Measurements from ENCODE around the gene MAU2. TPM values are rescaled to one million over a fixed set of nuclear protein-coding genes. Genes with fewer than 3 reads are reported as not detected.

The MAU2 gene
- total and polyA plus RNA-seq, 11 donors: 15.7 to 46.4 (median 29.0) TPM

DNA sequence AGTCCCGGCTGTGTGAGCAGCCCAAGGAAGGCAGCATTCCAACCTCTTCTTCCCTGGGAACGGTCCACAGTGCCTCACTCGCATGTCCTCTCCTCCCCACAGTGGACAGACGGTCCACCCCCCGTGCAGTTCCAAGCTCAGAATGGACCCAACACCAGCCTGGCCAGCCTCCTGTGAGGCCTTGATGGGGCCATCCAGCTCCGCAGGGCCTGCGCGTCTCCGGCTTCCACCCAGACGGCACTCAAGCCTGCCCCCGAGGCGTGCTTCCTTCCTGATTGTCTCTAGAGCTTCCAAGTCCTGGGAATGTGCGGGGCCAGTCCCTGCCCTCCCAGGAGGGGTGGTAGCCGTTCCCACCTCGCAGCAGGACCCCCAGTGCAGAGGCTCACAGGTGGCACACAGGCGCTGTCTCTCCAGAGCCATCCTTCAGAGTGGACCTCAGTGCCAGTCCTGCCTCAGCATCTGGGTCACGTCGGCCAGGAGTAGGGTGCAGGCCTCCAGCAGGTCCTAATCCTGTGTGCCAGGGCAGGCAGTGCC lies 35.0 kb downstream of the MAU2 start:
- TF ChIP-seq, protein P1, sequence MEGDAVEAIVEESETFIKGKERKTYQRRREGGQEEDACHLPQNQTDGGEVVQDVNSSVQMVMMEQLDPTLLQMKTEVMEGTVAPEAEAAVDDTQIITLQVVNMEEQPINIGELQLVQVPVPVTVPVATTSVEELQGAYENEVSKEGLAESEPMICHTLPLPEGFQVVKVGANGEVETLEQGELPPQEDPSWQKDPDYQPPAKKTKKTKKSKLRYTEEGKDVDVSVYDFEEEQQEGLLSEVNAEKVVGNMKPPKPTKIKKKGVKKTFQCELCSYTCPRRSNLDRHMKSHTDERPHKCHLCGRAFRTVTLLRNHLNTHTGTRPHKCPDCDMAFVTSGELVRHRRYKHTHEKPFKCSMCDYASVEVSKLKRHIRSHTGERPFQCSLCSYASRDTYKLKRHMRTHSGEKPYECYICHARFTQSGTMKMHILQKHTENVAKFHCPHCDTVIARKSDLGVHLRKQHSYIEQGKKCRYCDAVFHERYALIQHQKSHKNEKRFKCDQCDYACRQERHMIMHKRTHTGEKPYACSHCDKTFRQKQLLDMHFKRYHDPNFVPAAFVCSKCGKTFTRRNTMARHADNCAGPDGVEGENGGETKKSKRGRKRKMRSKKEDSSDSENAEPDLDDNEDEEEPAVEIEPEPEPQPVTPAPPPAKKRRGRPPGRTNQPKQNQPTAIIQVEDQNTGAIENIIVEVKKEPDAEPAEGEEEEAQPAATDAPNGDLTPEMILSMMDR (IDR thresholded peaks at IDR 0.05): no peak
- no peak for TF ChIP-seq POLR2A (IDR thresholded peaks at IDR 0.05)
- DNase-seq (no peak), ATAC-seq (no peak)
- no peak overlapping the region for H3K4me3 ChIP-seq
- peaks cover 0 to 5% (median 0%) of the 10 kb centered on the region in 12 donors for H3K4me1 ChIP-seq
- H3K36me3 ChIP-seq: peaks cover 0 to 89% (median 71%) of the 10 kb centered on the region in 9 donors
- no peaks in the 10 kb centered on the region for H3K27me3 ChIP-seq
- intact Hi-C loops (cut with DNase I): loop anchor here in 1 of 10 donors (5.0 kb wide), 1 partner anchor 208 kb away; no protein-coding TSS in a partner anchor
- 86 to 88% (median 88%) methylated on average over 15 to 18 of the region's 18 CpGs for WGBS, 4 donors
- no peak overlapping the region for H3K27ac ChIP-seq
- no peaks in the 10 kb centered on the region for H3K9me3 ChIP-seq

DNA sequence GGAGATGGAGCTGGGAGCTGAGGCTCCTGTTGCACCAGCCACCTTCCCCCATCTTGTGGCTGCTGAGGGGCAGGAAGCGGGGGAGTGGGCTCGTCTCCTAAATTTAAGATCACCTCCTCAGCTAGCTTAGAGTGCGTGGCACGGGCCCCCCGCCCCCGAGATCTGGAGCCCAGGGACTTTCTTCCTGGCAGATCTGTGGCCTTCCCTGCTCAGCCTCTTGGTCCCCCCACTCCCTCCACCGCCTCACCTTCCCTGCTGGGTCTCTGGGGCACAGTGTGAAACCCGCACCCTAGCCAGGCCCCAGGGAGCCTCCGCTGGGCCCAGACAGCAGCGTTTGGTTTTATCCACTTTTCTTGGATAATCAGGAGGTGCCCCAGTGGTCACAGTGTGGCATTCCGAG lies 35.9 kb downstream of the MAU2 start:
- TF ChIP-seq POLR2A (IDR thresholded peaks at IDR 0.05): no peak
- TF ChIP-seq, protein P1 (IDR thresholded peaks at IDR 0.05): no peak
- WGBS, 4 donors: 87 to 94% (median 93%) methylated on average over 9 to 11 of the region's 11 CpGs
- Histone ChIP-seq H3K4me3 (no peak overlapping the region), H3K9me3 (no peaks in the 10 kb centered on the region), H3K27me3 (no peaks in the 10 kb centered on the region), H3K27ac (no peak overlapping the region), H3K36me3 (peaks cover 0 to 80% (median 63%) of the 10 kb centered on the region in 9 donors), H3K4me1 (peaks cover 0 to 13% (median 3%) of the 10 kb centered on the region in 12 donors)
- no peak for ATAC-seq
- DNase-seq: no peak
- intact Hi-C loops (cut with DNase I): loop anchor here in 1 of 10 donors (5.0 kb wide), 1 partner anchor 209 kb away; no protein-coding TSS in a partner anchor

DNA sequence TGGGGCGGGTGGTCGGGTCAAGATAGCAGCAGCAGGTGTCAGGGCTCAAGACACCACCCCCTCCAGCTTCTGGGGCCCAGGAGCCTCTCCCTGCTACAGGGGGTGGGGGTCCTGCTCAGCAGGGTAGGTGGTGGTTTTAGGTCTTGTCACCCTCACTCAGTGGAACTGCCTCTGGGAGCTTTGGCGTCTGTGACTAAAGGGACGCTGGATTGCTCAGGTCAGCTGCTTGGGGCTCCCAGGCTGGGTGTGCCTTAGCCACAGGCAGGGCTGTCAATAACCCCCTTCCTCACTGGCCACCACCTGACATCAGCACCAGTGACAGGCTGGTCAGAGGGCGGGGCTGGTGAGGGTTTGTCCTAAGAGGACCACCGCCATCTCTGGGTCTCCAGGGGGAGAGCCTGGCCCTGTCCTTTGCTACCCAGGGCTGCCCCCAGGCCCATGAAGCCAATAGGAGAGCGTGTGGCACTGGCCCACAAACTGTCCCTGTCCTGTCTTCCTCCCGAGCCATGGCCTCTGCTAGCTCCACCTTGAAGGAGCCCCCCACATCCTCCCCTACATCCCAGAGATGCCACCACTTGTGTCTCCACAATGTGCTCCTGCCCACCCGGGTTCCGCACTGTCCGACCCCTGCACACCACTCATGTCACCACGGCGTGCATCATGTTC lies 36.4 kb downstream of the MAU2 start:
- intact Hi-C loops (cut with DNase I): loop anchor here in 1 of 10 donors (5.0 kb wide), 1 partner anchor 210 kb away; no protein-coding TSS in a partner anchor
- ATAC-seq: no peak
- WGBS, 4 donors: 92 to 97% (median 94%) methylated on average over 8 to 13 of the region's 13 CpGs

More for the DNA sequence above, 36.4 kb downstream of the MAU2 start:
- H3K4me1 ChIP-seq: peaks cover 0 to 13% (median 3%) of the 10 kb centered on the region in 12 donors
- peaks cover 0 to 75% (median 58%) of the 10 kb centered on the region in 9 donors for H3K36me3 ChIP-seq
- no peak overlapping the region for H3K27ac ChIP-seq
- no peak overlapping the region for H3K4me3 ChIP-seq
- DNase-seq: no peak
- H3K9me3 ChIP-seq: no peaks in the 10 kb centered on the region
- no peaks in the 10 kb centered on the region for H3K27me3 ChIP-seq
- no peak for TF ChIP-seq POLR2A (IDR thresholded peaks at IDR 0.05)
- TF ChIP-seq, protein P1 (IDR thresholded peaks at IDR 0.05): no peak
